MM.1S (cell line): ENCODE measurements around the gene GSN.

ENCODE experiments used
- DNase-seq: peaks from one replicate; pipeline ENCODE4 v3.0.0-alpha.2; 2015
- H2AFZ ChIP-seq: fragments of 300-600 bp; sonication (generic); 2 replicates; pipeline ENCODE4 v1.6.0; 2016; ENCODE audit warnings: antibody characterized with exemption, low read length
- H3F3A ChIP-seq: fragments of 300-600 bp; sonication (generic); 2 replicates; pipeline ENCODE4 v1.6.1; 2016; ENCODE audit warnings: mild to moderate bottlenecking, antibody characterized with exemption, low read length, moderate library complexity, mixed read lengths; ENCODE audit not compliant: insufficient read depth
- H3K27ac ChIP-seq: fragments of 300-600 bp; sonication (generic); 2 replicates; pipeline ENCODE4 v1.5.1; 2016; ENCODE audit warnings: mild to moderate bottlenecking, low read length
- H3K27me3 ChIP-seq: fragments of 300-600 bp; sonication (generic); replicated peaks from 2 replicates; pipeline ENCODE4 v1.6.0; 2016; ENCODE audit warnings: low read length; ENCODE audit not compliant: insufficient read depth
- H3K36me3 ChIP-seq: fragments of 300-600 bp; sonication (generic); replicated peaks from 2 replicates; pipeline ENCODE4 v1.6.1; 2016; ENCODE audit warnings: mild to moderate bottlenecking, low read length, mixed read lengths; ENCODE audit not compliant: insufficient read depth
- H3K4me1 ChIP-seq: fragments of 300-600 bp; sonication (generic); 2 replicates; pipeline ENCODE4 v1.6.1; 2016; ENCODE audit warnings: low read length, mixed read lengths
- H3K4me2 ChIP-seq: fragments of 300-600 bp; sonication (generic); 2 replicates; pipeline ENCODE4 v1.6.0; 2016; ENCODE audit warnings: low read depth, low read length
- H3K4me3 ChIP-seq: fragments of 300-600 bp; sonication (generic); 2 replicates; pipeline ENCODE4 v1.5.1; 2016; ENCODE audit warnings: low read length, mixed read lengths
- H3K79me2 ChIP-seq: fragments of 300-600 bp; sonication (generic); 2 replicates; pipeline ENCODE4 v1.6.1; 2016; ENCODE audit warnings: mixed run types, low read length, mixed read lengths
- H3K9ac ChIP-seq: fragments of 300-600 bp; sonication (generic); 2 replicates; pipeline ENCODE4 v1.6.1; 2016; ENCODE audit warnings: low read length, mixed read lengths
- H3K9me2 ChIP-seq: fragments of 300-600 bp; sonication (generic); replicated peaks from 2 replicates; pipeline ENCODE4 v1.6.1; 2016; ENCODE audit warnings: mild to moderate bottlenecking, low read length, mixed read lengths; ENCODE audit not compliant: insufficient read depth
- H3K9me3 ChIP-seq: fragments of 300-600 bp; sonication (generic); replicated peaks from 2 replicates; pipeline ENCODE4 v1.6.1; 2016; ENCODE audit warnings: mild to moderate bottlenecking, low read length, mixed read lengths; ENCODE audit not compliant: insufficient read depth
- H4K20me1 ChIP-seq: fragments of 300-600 bp; sonication (generic); 2 replicates; pipeline ENCODE4 v1.6.1; 2016; ENCODE audit warnings: mild to moderate bottlenecking, low read length, moderate library complexity, mixed read lengths; ENCODE audit not compliant: insufficient read depth
- CTCF ChIP-seq: fragments of 300-600 bp; sonication (generic); IDR thresholded peaks from 2 replicates; pipeline ENCODE4 v1.5.1; 2016; ENCODE audit warnings: antibody characterized with exemption, low read length, mixed read lengths
- EZH2 ChIP-seq: fragments of 300-600 bp; sonication (generic); optimal IDR thresholded peaks from 2 replicates; pipeline ENCODE3; 2017; ENCODE audit warnings: low read depth, mild to moderate bottlenecking, antibody characterized with exemption, low read length, mixed read lengths
- EZH2phosphoT487 ChIP-seq: fragments of 300-600 bp; sonication (generic); IDR thresholded peaks from 2 replicates; pipeline ENCODE4 v1.6.1; 2018; ENCODE audit warnings: antibody characterized with exemption, low read length

GSN gene

GRCh38 chr9:121292801-121293241, 24.9 kb downstream of the GSN start:
- Histone ChIP-seq H3K4me2 (no peak overlapping the region), H3K9ac (no peak overlapping the region), H3K4me3 (no peak overlapping the region), H3K9me3 (no peaks in the 10 kb centered on the region), H3F3A (no peaks in the 10 kb centered on the region), H3K36me3 (no peaks in the 10 kb centered on the region), H3K79me2 (no peaks in the 10 kb centered on the region), H3K27ac (no peak overlapping the region), H3K9me2 (no peaks in the 10 kb centered on the region), H3K27me3 (no peaks in the 10 kb centered on the region), H3K4me1 (no peaks in the 10 kb centered on the region), H4K20me1 (no peaks in the 10 kb centered on the region), H2AFZ (no peak overlapping the region)
- no peak for TF ChIP-seq EZH2
- TF ChIP-seq EZH2phosphoT487: no peak
- TF ChIP-seq CTCF: no peak
- no peak for DNase-seq

- Histone ChIP-seq H3K9me2 (no peaks in the 10 kb centered on the region), H3K27ac (no peak overlapping the region), H2AFZ (no peak overlapping the region), H3K4me2 (no peak overlapping the region), H3K79me2 (no peaks in the 10 kb centered on the region), H3K4me1 (no peaks in the 10 kb centered on the region), H3K4me3 (no peak overlapping the region), H3F3A (no peaks in the 10 kb centered on the region), H3K36me3 (no peaks in the 10 kb centered on the region), H4K20me1 (no peaks in the 10 kb centered on the region), H3K9me3 (no peaks in the 10 kb centered on the region), H3K27me3 (peaks cover 5% of the 10 kb centered on the region), H3K9ac (no peak overlapping the region)
- DNase-seq: no peak
- TF ChIP-seq EZH2phosphoT487 (no peak), CTCF (no peak), EZH2 (no peak)
Measured at GRCh38 chr9:121294151-121294743, 26.3 kb downstream of the GSN start.

- Histone ChIP-seq H3K36me3 (no peaks in the 10 kb centered on the region), H3K4me3 (no peak overlapping the region), H3K4me2 (no peak overlapping the region), H3K27me3 (peaks cover 8% of the 10 kb centered on the region), H3K9me3 (no peaks in the 10 kb centered on the region), H3K9ac (no peak overlapping the region), H3F3A (no peaks in the 10 kb centered on the region), H4K20me1 (no peaks in the 10 kb centered on the region), H2AFZ (no peak overlapping the region), H3K4me1 (no peaks in the 10 kb centered on the region), H3K9me2 (no peaks in the 10 kb centered on the region), H3K79me2 (no peaks in the 10 kb centered on the region), H3K27ac (no peak overlapping the region)
- no peak for DNase-seq
- TF ChIP-seq EZH2: no peak
- no peak for TF ChIP-seq EZH2phosphoT487
- TF ChIP-seq CTCF: no peak
Measured at GRCh38 chr9:121294866-121295661, 27.1 kb downstream of the GSN start.
